Astrocyte of the cerebellum (primary cell): ENCODE data around the gene SLC27A4.

Source experiments
- DNase-seq: peaks from one replicate; pipeline ENCODE4 v3.0.0-alpha.2; 2011; ENCODE audit warnings: low read depth
- H3K4me3 ChIP-seq: 2 replicates; pipeline ENCODE4 v1.5.1; 2011; ENCODE audit warnings: mild to moderate bottlenecking, low read depth, low read length, moderate library complexity
- in situ Hi-C: cut with HindIII; loops from 2 replicates; pipeline ENCODE4 v1.10.0; 2017; ENCODE audit warnings: low sequenced_read_pairs
- TF ChIP-seq, protein P1 (sequence below): IDR thresholded peaks from 2 replicates; pipeline ENCODE4 v1.5.1; 2012; ENCODE audit warnings: low read length, low read depth, moderate library complexity, mild to moderate bottlenecking; ENCODE audit errors: missing control alignments

Gene SLC27A4

DNA sequence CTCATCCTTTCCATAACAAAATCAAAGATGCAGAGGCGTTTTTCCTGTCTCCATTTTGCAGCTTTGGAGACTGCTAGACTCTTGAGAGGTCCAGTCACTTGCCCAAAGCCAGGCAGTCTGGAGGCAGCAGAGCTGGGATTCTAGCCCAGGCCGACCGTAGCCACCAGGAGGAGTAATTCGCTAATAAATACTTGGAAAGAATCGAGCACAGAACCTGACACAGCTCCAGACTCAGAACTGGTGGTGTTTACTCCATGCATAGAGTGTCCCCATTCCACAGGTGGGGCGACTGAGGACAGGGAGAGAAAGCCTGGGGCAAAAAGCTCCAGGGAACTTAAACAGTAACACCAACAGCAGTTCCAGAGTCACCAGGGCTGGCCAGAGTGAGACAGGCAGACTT is 69.7 kb downstream of the SLC27A4 start:
- TF ChIP-seq, protein P1, sequence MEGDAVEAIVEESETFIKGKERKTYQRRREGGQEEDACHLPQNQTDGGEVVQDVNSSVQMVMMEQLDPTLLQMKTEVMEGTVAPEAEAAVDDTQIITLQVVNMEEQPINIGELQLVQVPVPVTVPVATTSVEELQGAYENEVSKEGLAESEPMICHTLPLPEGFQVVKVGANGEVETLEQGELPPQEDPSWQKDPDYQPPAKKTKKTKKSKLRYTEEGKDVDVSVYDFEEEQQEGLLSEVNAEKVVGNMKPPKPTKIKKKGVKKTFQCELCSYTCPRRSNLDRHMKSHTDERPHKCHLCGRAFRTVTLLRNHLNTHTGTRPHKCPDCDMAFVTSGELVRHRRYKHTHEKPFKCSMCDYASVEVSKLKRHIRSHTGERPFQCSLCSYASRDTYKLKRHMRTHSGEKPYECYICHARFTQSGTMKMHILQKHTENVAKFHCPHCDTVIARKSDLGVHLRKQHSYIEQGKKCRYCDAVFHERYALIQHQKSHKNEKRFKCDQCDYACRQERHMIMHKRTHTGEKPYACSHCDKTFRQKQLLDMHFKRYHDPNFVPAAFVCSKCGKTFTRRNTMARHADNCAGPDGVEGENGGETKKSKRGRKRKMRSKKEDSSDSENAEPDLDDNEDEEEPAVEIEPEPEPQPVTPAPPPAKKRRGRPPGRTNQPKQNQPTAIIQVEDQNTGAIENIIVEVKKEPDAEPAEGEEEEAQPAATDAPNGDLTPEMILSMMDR: peak; percentile 52
- in situ Hi-C loops: no loop called here
- DNase-seq: no peak
- no peak overlapping the region for H3K4me3 ChIP-seq
